GM12878 (cell line): ENCODE measurements around the gene PRR11.

ENCODE experiments used
- CEBPB ChIP-seq, 2 experiments: fragments of 150-350 bp in 1 of 2; IDR thresholded peaks; 2 replicates each; pipeline ENCODE4 v1.6.1; 2012 to 2014; ENCODE audit warnings: low read depth in 2 of 2, low read length in 2 of 2, borderline replicate concordance in 1 of 2, inconsistent platforms in 1 of 2
- CTCF ChIP-seq, 3 experiments: IDR thresholded peaks in 2 of 3; conservative IDR thresholded peaks in 1 of 3; 2 replicates each; pipeline ENCODE4 v1.5.1; 2011; ENCODE audit warnings: low read depth in 3 of 3, low read length in 3 of 3, mild to moderate bottlenecking in 3 of 3, control low read depth in 2 of 3, moderate library complexity in 2 of 3, inconsistent platforms in 1 of 3, mixed read lengths in 1 of 3; ENCODE audit not compliant: control insufficient read depth in 2 of 3, insufficient read depth in 1 of 3; ENCODE audit errors: extremely low read depth in 1 of 3
- EZH2 ChIP-seq: IDR thresholded peaks from 2 replicates; pipeline ENCODE4 v1.6.1; 2012; ENCODE audit warnings: low read depth, mild to moderate bottlenecking, control low read depth, inconsistent platforms, low read length, borderline replicate concordance; ENCODE audit not compliant: control insufficient read depth
- PML ChIP-seq: IDR thresholded peaks from 2 replicates; pipeline ENCODE4 v1.6.1; 2012; ENCODE audit warnings: low read length, inconsistent platforms
- POLR2A ChIP-seq: IDR thresholded peaks from 2 replicates; pipeline ENCODE4 v1.6.1; 2011; ENCODE audit warnings: low read depth, mild to moderate bottlenecking, low read length
- SRF ChIP-seq, 2 experiments: IDR thresholded peaks; 2 replicates each; pipeline ENCODE4 v1.6.1; 2011; ENCODE audit warnings: low read depth in 2 of 2, low read length in 2 of 2, mild to moderate bottlenecking in 1 of 2, moderate library complexity in 1 of 2

GRCh38 chr17:59131131-59131530, 24.4 kb upstream of the PRR11 start:
- TF ChIP-seq SRF (IDR thresholded peaks at IDR 0.05; ENCODE audit: low read depth in 2 of 2, low read length in 2 of 2) (no peak), EZH2 (no peak), POLR2A (no peak), CTCF (IDR thresholded peaks at IDR 0.05 in 2 of 3, conservative IDR thresholded peaks at IDR 0.05 in 1 of 3; ENCODE audit: control insufficient read depth in 2 of 3, extremely low read depth in 1 of 3, insufficient read depth in 1 of 3, low read depth in 3 of 3, low read length in 3 of 3) (no peak), CEBPB (IDR thresholded peaks at IDR 0.05; ENCODE audit: borderline replicate concordance in 1 of 2, low read depth in 2 of 2, low read length in 2 of 2) (no peak), PML (no peak)
